HepG2 (cell line): ENCODE data around the gene PRKCZ. TPM values are rescaled to one million over a fixed set of nuclear protein-coding genes. Genes with fewer than 3 reads are reported as not detected.

Experiments used
- AFF4 ChIP-seq: sonication (generic); formaldehyde crosslinking; IDR thresholded peaks from 2 replicates; pipeline ENCODE4 v1.4.0; 2020; ENCODE audit warnings: missing genetic modification reagents
- CENPT ChIP-seq: sonication (generic); formaldehyde crosslinking; IDR thresholded peaks from 2 replicates; pipeline ENCODE4 v1.8.0; 2022; ENCODE audit warnings: low read depth, mild to moderate bottlenecking, moderate library complexity, missing genetic modification reagents
- ISL2 ChIP-seq: sonication (generic); formaldehyde crosslinking; IDR thresholded peaks from 2 replicates; pipeline ENCODE4 v1.5.0; 2020; ENCODE audit warnings: missing genetic modification reagents
- KIAA2018 ChIP-seq: sonication (generic); formaldehyde crosslinking; IDR thresholded peaks from 2 replicates; pipeline ENCODE4 v1.5.0; 2020; ENCODE audit warnings: mild to moderate bottlenecking, missing genetic modification reagents, borderline replicate concordance
- MTF2 ChIP-seq: sonication (generic); formaldehyde crosslinking; IDR thresholded peaks from 2 replicates; pipeline ENCODE4 v1.5.0; 2020; ENCODE audit warnings: missing genetic modification reagents, borderline replicate concordance
- NRL ChIP-seq: sonication (generic); formaldehyde crosslinking; IDR thresholded peaks from 2 replicates; pipeline ENCODE4 v1.5.0; 2020; ENCODE audit warnings: missing genetic modification reagents, mild to moderate bottlenecking, moderate library complexity, borderline replicate concordance
- PAWR ChIP-seq: sonication (generic); formaldehyde crosslinking; IDR thresholded peaks from 2 replicates; pipeline ENCODE4 v1.4.0; 2020; ENCODE audit warnings: missing genetic modification reagents, mild to moderate bottlenecking, borderline replicate concordance
- TMF1 ChIP-seq: sonication (generic); formaldehyde crosslinking; IDR thresholded peaks from 2 replicates; pipeline ENCODE4 v1.8.1; 2022; ENCODE audit warnings: low read depth, missing genetic modification reagents
- ZNF17 ChIP-seq: sonication (generic); formaldehyde crosslinking; IDR thresholded peaks from 2 replicates; pipeline ENCODE4 v1.5.0; 2020; ENCODE audit warnings: mild to moderate bottlenecking, missing genetic modification reagents
- ZNF343 ChIP-seq: sonication (generic); formaldehyde crosslinking; IDR thresholded peaks from 2 replicates; pipeline ENCODE4 v1.4.0; 2020; ENCODE audit warnings: mild to moderate bottlenecking, missing genetic modification reagents
- ZNF572 ChIP-seq: sonication (generic); formaldehyde crosslinking; IDR thresholded peaks from 2 replicates; pipeline ENCODE4 v1.5.1; 2020; ENCODE audit warnings: mild to moderate bottlenecking, missing genetic modification reagents
- ZNF644 ChIP-seq: IDR thresholded peaks from 2 replicates; pipeline ENCODE4 v1.6.1; 2016; ENCODE audit warnings: low read depth
- polyA plus RNA-seq, 8 experiments: library from polyadenylated mRNA; depleted of rRNA in 3 of 8; stranded (reverse) in 7 of 8; unstranded in 1 of 8; fragments of >200 nt; fragmentation: Illumina TruSeq in 4 of 8; extraction: Trizol in 4 of 8; gene quantifications; 2 replicates each; pipeline versions ENCODE4 v1.2.1 to v1.2.3, GENCODE V29; 2011 to 2016; ENCODE audit warnings: low read depth in 4 of 8, missing spikeins in 1 of 8, mixed read lengths in 1 of 8; ENCODE audit not compliant: insufficient read depth in 1 of 8
- total RNA-seq, 5 experiments: library from RNA; depleted of rRNA; stranded (reverse); fragments of >200 nt; fragmentation: Illumina TruSeq; extraction: Trizol; gene quantifications; 2 replicates each; pipeline ENCODE4 v1.2.3, GENCODE V29; 2016; ENCODE audit warnings: low read depth in 1 of 5
- TF ChIP-seq, protein P1 (sequence below): sonication (generic); formaldehyde crosslinking; IDR thresholded peaks from 2 replicates; pipeline ENCODE4 v1.8.1; 2022; ENCODE audit warnings: mild to moderate bottlenecking, missing genetic modification reagents

PRKCZ gene
- total and polyA plus RNA-seq, 2 of the 13 experiments (the other 11 are each of a cell fraction or from before 2014, with no cell fraction given) = 34.7 to 85.2 TPM

DNA sequence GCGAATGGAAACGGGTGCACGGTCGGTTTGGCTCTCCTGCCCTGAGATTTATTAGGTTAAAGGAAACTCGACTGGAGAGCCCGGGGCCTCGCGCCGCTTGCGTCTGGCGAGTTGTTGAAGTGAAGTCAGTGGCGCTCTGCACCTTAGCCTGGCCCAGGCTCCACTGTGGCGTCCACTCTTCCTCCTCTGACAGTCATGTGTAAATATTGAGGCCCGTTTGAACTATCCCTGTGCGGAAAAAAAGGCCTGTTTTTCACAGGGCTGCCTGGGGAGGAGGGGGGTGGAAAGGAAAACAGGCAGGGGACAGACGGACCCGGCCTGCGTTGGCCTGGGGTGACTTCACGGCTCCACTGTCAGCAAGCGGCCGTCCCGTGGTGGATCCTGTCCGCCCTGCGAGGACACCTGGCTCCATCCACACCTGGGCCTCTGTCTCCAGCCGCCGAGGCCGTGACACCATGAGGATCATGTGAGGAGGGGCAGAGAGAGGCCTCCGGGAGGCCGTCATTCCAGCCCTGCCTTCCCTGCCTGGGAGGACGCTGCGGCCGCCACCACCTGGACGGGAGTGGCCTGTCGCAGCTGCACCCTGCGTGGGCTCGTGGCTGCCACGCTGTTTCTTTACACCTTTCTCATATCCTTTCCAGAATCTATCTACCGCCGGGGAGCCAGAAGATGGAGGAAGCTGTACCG is 84.6 kb downstream of the PRKCZ start (continued):
- TF ChIP-seq, protein P1, sequence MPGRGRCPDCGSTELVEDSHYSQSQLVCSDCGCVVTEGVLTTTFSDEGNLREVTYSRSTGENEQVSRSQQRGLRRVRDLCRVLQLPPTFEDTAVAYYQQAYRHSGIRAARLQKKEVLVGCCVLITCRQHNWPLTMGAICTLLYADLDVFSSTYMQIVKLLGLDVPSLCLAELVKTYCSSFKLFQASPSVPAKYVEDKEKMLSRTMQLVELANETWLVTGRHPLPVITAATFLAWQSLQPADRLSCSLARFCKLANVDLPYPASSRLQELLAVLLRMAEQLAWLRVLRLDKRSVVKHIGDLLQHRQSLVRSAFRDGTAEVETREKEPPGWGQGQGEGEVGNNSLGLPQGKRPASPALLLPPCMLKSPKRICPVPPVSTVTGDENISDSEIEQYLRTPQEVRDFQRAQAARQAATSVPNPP (CRISPR knock-in tag) = no peak
- no peak for TF ChIP-seq MTF2 (CRISPR knock-in tag)
- TF ChIP-seq NRL (CRISPR knock-in tag) = 0 out of 2 replicates have a peak, but pooled peaks have one; percentile 19
- peak; percentile 23; the same call in 1 of the 2 replicates for TF ChIP-seq CENPT
- no peak for TF ChIP-seq ZNF572
- TF ChIP-seq ZNF17 (CRISPR knock-in tag) = no peak
- no peak for TF ChIP-seq ZNF343 (CRISPR knock-in tag)
- no peak for TF ChIP-seq KIAA2018 (CRISPR knock-in tag)
- no peak for TF ChIP-seq TMF1 (CRISPR knock-in tag)
- TF ChIP-seq ZNF644 (CRISPR knock-in tag) = no peak
- TF ChIP-seq AFF4 (CRISPR knock-in tag) = no peak
- TF ChIP-seq ISL2 = peak; percentile 30; the same call in 1 of the 2 replicates
- no peak for TF ChIP-seq PAWR (CRISPR knock-in tag)
